ENCODE results near the gene REN.

REN gene

DNA sequence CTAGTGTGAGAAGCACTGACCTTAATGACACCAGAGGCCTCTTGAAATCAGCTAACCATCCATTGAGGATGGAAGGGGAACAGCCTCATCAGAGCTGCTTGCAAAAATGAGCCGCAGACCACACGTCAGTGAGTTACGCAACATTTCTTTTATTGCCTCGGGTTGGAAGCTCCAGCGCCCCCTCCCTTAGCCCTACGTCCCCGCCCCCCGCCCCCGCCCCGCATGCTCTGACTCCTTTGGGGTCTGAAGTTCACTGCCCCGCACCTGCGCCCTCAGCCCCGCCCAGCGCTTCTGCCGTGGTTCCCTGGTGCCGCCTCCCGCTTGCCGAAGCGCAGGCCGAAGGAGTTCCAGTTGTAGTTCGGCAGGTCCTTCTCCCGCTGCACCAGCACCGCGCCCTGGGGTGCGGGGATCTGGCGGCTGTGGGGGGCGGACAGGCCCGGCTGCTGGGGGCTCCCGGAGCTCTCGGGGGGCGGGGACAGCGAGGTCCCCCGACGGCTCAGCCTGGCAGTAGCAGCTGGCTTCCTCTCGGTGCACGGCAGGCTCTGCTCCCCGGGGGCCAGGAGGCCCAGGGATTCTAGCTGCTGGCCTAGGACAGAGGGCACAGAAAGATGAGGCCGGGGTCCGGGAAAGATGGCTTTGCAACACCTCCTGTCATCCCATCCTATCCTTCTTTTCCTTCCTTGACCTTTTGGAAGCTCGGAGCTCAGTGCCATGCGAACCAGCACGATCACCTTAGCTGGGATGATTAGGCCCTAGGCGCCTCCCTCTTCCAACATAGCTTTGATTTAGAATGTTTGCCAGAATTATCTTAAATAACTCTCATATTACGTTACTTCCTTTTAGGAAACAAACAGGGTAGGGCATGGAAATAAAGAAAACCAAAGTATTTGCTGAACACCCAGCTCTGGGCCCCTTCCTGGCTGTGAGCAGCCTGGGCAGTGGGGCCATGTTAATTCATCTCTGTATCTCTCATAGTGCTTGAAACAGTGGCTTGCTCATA lies 24.4 kb upstream of the REN start:
- DNase-seq (ENCODE audit: low spot score), result no peak

DNA sequence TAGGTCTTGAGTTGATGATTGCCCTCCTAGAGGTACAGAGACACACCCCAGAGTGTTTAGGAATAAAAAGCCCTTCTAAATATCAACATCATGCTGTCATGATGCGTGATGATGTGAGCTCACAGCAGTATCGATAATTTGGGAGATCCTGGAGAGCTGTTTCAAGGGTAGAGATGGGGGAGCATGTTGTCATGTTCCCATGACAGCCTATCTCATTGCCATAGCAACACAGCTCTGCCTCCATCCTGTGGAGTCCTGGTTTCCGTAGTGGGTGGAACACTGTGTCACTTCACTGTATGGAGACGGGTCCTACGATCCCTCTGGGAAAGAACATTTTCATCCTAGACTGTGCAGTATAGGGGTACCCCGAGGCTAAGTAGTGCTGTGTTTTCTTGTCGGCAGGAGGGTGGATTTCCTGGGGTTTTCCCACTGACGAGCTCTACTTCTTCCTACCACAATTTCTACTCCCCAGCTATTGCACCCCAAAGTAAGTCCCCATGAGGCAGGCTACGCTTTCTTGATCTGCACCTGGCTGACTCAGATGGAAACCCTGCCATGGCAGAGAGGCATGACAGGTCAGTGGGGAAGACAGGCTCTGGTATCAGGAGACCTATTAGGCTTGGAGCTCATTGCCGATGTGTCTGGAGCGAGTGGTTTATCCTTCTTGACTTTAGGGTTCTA lies 23.0 kb upstream of the REN start:
- DNase-seq (ENCODE audit: low spot score), result no peak

- DNase-seq (ENCODE audit: low spot score), result no peak
Observed at GRCh38 chr1:204186597-204186996, 20.5 kb upstream of the REN start.

DNA sequence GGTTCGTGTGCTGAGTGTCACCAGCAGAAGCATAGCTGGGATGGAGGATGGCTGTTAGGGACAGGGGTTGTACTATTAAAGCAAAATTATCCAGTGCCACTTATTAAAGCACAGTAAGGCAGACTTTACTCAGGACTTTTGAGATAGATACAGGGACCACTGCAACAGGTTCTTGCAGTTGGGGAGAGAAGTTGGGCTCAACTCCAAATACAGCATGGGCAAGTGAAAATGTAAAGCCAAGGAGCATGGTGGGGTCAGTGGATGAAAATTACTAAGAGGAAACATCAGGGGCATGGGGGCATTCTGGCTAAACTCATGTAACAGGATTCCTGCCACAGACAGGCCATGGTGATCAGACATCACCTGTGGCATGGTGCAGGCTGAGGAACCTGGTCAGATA lies 15.0 kb upstream of the REN start:
- no peak for DNase-seq (ENCODE audit: low spot score)

- no peak for DNase-seq (ENCODE audit: low spot score)
Observed at GRCh38 chr1:204180133-204180532, 14.0 kb upstream of the REN start.

- DNase-seq (ENCODE audit: low spot score), result no peak
Observed at GRCh38 chr1:204178487-204179281, 12.5 kb upstream of the REN start.

GRCh38 chr1:204177133-204177532 lies 11.0 kb upstream of the REN start:
- no peak for DNase-seq (ENCODE audit: low spot score)

- no peak for DNase-seq (ENCODE audit: low spot score)
Observed at GRCh38 chr1:204176049-204176448, 9.9 kb upstream of the REN start.

GRCh38 chr1:204174958-204175357 lies 8.8 kb upstream of the REN start:
- no peak for DNase-seq (ENCODE audit: low spot score)

DNA sequence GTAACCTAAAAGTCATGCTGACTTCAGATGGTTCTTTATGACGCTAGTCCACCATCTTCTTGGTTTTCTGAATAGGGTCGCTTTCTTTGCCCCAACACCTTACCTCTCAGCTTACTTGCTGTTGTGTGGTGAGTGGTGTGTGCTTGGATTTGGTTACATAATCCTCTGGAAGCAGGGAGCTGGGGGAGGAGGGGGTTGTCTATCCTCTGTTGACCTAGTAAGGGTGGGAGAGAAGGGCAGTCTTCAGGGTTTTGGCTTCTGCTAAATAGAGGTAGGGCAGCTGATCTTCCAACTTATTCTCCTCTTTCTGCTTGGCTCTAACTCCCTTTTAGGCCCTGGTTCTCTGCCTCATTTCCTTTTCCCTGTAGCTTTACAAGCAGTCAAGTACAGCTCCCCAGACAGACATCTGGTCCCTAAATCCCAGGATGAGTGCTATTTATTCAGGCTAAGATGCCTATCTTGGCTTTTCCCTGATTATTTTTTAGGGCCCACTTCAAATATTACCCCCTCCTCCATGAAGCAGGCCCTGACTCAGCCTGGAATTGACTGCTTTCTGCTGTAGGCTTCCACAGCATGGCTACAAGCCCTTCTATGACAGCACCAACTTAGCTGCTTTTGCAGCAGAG lies 6.4 kb upstream of the REN start:
- no peak for DNase-seq (ENCODE audit: low spot score)

GRCh38 chr1:204171751-204172178 lies 5.6 kb upstream of the REN start:
- DNase-seq (ENCODE audit: low spot score), result no peak

DNA sequence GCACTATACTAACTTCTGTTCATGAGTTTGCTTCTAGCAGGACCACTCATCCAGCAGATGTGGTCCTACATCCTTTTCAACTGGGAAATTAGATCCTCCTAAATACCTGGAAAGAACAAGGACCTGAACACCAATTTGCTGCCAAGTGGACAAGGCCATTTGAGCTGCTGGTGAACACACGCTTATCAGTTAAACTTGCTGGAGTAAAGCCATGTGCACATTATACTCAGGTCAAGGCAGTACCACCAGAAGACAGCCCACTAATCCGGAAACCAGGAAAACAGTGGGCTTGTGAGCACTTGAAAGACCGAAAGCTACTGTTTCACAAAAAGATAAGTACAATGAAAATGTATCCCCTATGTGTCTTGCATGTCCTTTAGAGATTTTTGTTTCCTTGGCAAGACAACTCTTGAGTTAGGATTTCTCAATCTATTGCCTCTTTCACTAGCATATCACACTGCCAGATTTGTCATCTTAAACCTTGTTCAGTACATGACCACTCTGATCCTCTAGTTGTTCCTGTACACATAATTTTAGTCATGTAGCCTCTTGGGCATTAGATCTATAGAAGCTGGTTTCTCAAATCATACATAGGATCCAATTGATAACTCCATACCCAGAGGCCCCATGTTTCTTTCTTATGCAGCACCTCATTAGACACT lies 4.5 kb upstream of the REN start:
- DNase-seq (ENCODE audit: low spot score), result no peak

DNA sequence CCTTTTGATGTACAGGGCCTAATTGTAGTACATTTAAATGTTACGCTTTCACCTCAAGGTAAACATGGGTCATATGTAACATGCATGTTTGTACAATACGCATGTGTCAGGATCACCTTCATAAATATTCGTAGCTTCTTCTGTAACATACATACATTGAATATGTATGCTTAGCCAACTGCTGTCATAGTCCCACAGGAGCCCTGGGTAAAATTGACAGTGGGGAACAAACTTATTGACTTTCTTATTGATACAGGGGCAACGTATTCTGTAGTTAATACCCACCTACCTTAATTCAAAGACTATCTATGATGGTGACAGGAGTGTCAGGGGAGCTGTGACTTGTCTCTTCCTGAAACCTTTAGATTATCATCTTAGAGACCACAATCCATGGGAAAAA lies 3.7 kb upstream of the REN start:
- DNase-seq (ENCODE audit: low spot score), result no peak

DNA sequence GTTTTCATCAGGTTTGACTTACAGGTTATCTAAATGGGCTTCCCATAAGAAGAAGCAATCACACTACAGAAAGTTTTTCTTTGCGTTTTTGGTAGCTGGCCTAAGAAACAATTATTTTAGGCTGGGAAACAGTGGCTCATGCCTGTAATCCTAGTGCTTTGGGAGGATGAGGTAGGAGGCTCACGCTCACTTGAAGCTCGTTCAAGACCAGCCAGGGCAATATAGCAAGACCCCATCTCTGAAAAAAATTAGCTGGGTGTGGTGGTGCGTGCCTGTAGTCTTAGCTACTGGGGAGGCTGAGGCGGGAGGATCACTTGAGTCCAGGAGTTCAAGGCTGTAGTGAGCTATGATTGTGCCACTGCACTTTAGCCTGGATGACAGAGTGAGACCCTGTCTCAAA lies 1.6 kb upstream of the REN start:
- DNase-seq (ENCODE audit: low spot score), result no peak

DNA sequence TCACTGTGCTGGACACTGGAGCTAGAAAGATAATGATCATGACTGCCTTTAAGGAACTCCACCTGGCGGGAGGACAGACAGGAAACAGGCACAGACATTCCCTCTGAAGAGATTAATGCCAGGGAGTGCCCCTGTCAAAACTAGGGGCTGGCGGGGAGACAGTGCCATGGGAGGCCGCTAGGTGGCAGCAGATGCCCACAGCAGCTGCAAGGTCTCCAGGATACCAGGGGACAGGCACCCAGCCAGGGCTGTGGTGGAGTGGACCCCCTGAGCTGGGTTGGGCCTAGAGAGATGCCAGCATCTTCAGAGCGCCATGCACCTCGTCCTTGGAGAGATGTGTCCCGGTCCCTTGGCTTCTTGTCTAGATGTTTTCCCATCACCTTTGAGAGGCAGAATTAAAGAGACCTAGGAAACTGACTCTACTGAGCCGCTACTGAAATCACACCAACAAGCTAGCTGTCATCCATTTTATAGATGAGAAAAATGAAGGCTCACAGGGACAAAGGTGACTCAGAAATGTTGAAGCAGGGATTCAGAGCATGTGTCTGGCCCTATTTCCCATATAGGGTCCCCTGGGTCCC lies 3.6 kb downstream of the REN start:
- DNase-seq (ENCODE audit: low spot score), result peak; percentile 60

DNA sequence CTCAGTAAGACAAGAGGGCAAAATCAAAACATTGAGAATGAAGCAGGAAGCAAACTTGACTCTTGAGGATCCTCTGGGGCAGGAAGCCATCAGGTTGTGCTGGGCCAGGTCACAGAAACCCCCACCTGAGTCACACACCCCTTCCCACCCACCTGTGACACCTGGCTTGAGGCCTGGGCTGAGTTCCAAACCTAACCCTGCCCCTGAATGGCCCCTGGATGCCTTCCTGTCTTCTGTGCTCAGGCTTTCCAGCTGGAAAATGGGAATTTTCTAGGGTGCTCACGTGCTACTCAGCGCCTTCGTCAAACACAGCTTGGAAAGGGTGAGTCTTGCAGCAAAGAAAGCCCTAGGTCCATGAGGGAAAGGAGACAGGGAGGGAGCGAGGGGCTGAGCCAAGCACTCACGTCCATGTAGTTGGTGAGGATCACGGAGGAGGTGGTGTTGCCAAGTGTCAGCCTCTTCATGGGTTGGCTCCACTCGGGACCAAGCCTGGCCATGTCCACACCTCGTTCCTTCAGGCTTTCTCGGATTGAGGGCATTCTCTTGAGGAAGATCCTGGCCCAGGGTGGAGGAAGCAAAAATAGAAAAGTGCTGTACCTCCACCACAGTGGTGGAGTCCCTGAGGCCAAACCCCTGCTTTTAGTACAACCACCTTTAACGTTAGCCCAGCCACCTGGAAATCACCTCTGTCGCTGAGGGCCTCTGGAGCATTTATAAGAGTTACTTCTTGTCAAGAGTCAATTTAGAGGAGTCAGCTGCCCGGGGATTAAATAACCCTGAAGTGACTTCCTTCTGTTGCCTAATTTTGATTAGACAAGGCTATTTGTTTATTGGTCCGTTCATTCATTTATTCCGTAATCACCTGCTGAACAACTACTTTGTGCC lies 4.3 kb downstream of the REN start:
- no peak for DNase-seq (ENCODE audit: low spot score)

GRCh38 chr1:204157962-204158361 lies 8.2 kb downstream of the REN start:
- DNase-seq (ENCODE audit: low spot score), result no peak

DNA sequence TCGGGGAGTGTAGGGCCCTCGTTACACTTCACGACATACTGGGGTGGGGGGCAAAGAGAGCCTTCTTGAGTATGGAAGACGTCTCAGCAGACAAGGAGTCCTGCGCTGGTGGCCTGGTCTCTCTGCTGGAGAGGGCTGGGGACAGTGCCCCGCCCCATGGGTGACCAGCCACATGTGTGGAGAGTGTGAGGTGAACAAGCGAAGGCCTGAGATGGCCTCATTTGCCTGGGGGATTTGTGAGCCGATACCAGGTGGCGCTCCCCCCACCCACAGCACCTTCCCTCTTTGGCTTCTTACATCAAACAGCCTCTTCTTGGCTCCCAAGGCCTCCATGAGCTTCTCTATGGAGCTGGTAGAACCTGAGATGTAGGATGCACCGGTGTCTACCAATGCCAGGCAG lies 10.3 kb downstream of the REN start:
- DNase-seq (ENCODE audit: low spot score), result no peak

GRCh38 chr1:204154568-204155255 lies 11.4 kb downstream of the REN start:
- DNase-seq (ENCODE audit: low spot score), result no peak

Measured in globus pallidus (tissue), 1 donor.